Measurements from ENCODE around the gene ATP6V0E1. TPM values are rescaled to one million over a fixed set of nuclear protein-coding genes. Genes with fewer than 3 reads are reported as not detected.

Gene ATP6V0E1
- polyA plus RNA-seq, 1 donor from 2014 or later = 53.0 TPM

- H3F3A ChIP-seq (ENCODE audit: insufficient read depth, low read length, poor library complexity, severe bottlenecking) = no peaks in the 10 kb centered on the region
- no peaks in the 10 kb centered on the region for H3K36me3 ChIP-seq (ENCODE audit: insufficient read depth, low read length)
- H3K9me2 ChIP-seq (ENCODE audit: insufficient read depth, low read length) = no peaks in the 10 kb centered on the region
- H3K27me3 ChIP-seq (ENCODE audit: insufficient read depth, low read depth, low read length) = no peaks in the 10 kb centered on the region
- H4K20me1 ChIP-seq (ENCODE audit: insufficient read depth) = no peaks in the 10 kb centered on the region
- no peak overlapping the region for H3K27ac ChIP-seq (ENCODE audit: low read length)
- no peak overlapping the region for H3K4me2 ChIP-seq (ENCODE audit: low read length)
- no peaks in the 10 kb centered on the region for H3K9me3 ChIP-seq (ENCODE audit: low read length)
- TF ChIP-seq POLR2AphosphoS5 (IDR thresholded peaks at IDR 0.05) = no peak
- no peak for TF ChIP-seq CTCF (IDR thresholded peaks at IDR 0.05; ENCODE audit: poor library complexity, severe bottlenecking)
- no peak for TF ChIP-seq TAF1 (IDR thresholded peaks at IDR 0.05; ENCODE audit: low read depth)
- no peak for TF ChIP-seq EZH2 (IDR thresholded peaks at IDR 0.05; ENCODE audit: borderline replicate concordance, insufficient read depth, low read length, poor library complexity, severe bottlenecking)
- no peak for TF ChIP-seq SMC3 (conservative IDR thresholded peaks at IDR 0.05; ENCODE audit: poor library complexity)
- no peak for TF ChIP-seq RAD21 (conservative IDR thresholded peaks at IDR 0.05)
- TF ChIP-seq EP300 (conservative IDR thresholded peaks at IDR 0.05; ENCODE audit: poor library complexity, severe bottlenecking) = no peak
- no peak overlapping the region for H3K4me3 ChIP-seq (ENCODE audit: low read length)
- H3K9ac ChIP-seq (ENCODE audit: low read length) = no peak overlapping the region
- no peaks in the 10 kb centered on the region for H3K79me2 ChIP-seq (replicated peaks; ENCODE audit: insufficient read depth, low read length)
- no peak overlapping the region for H2AFZ ChIP-seq (ENCODE audit: low read depth, low read length)
Measured at GRCh38 chr5:173078878-173079277, 95.3 kb downstream of the ATP6V0E1 start.

Small RNA genes within 50 kb of the gene (small RNA-seq; reads per million reads assigned to genes)
- gene RF00019 (0 to 1.2 (median 0) reads per million in 3 experiments), gene SNORA74B (1,841 to 2,853 (median 2,527) reads per million in 3 experiments)

Other genes starting within 250 kb of the ATP6V0E1 start
- gene DUSP1, start 212.6 kb upstream of the ATP6V0E1 start, polyA plus RNA-seq = 48.3 and 52.9 TPM in 2 replicates
- gene ERGIC1, start 149.5 kb upstream of the ATP6V0E1 start, polyA plus RNA-seq = 59.1 and 69.4 TPM in 2 replicates
- gene RPL26L1, start 24.3 kb upstream of the ATP6V0E1 start, polyA plus RNA-seq = 149 and 162 TPM in 2 replicates
- 7.9 and 9.3 TPM in 2 replicates for gene CREBRF, start 72.6 kb downstream of the ATP6V0E1 start, polyA plus RNA-seq
- 23.3 and 26.2 TPM in 2 replicates for gene BNIP1, start 160.8 kb downstream of the ATP6V0E1 start, polyA plus RNA-seq